SIG-M5 (cell line): Measurements from ENCODE around the gene OVCA2.
A peak's percentile ranks its signal among the peaks of the same experiment; 100 is the strongest.

Source experiments
- DNase-seq: peaks from one replicate; lab custom pipeline; 2025; lab: John Stamatoyannopoulos, UW

OVCA2 gene

DNA sequence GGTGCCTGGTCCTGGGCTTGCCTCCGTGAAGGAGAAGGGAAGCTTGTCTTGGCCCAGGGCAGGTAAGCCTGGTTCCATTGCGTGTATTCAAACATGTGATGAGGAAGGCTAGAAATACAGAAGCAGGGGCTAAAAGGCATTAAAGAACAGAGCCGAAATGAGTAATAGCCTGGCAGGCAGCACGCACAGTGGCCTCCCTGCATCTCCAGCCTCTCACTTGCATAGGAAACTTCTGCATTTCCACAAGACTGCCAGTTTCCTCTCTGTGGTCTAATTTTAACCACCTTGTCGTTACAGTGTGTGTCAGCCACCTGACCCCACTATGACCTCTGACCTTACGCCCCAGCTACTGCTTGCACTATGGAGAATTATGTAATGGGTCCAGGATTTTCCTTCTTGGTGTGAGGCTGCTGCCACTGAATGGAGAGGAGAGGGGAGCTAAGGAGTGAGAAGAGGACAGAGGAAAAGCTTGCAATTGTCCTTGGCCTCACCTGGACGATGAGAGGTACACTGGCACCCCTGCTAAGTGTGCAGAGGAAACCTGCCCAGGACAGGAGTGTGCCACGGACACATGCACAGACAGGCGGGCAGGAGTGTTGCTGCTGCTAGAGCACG lies 45.9 kb downstream of the OVCA2 start:
- peak; percentile 85 for DNase-seq

DNA sequence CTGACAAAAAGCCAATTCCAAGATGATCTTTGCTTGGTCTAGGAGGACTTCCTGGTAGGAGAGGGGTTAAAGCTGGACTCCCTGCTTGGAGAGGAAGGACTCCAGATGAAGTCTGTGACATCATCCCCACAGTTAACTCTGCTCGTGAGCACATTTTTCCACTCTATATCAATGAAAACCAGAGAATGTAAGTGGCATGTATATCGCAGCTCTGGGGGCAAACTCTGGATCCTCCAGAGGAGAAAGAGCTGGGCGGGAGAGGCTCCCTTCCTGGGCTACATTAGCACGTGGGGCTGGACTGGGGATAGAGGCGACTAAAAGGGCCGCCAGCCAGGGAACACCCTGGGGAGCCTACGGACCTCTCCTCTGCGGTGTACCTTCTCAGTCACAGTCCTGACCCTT lies 47.2 kb downstream of the OVCA2 start:
- DNase-seq, result no peak

GRCh38 chr17:2090210-2090641 lies 48.4 kb downstream of the OVCA2 start:
- DNase-seq, result no peak

- no peak for DNase-seq
Measured at GRCh38 chr17:2090804-2091534, 49.1 kb downstream of the OVCA2 start.

DNA sequence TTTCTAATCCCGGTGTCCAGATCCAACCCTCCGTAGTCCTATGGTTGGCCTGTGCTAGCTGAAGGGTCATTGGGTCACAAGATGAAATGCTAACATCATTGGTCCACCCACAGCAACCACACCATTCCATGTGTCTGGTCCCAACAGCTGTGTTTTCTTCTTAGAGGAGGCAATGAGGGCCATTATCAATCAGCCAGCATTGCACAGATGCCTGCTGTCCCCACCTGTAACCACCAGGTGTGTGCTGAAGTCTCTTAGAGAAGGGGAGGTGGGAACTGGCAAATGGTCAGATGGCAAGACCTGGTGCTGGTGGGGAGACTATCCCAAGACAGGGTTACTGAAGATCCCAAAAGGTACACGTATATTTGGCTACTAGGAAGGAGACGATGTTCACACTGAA lies 50.4 kb downstream of the OVCA2 start:
- no peak for DNase-seq
